Heart right ventricle (tissue), 16 donors: Measurements from ENCODE around the gene DSCAM. TPM values are rescaled to one million over a fixed set of nuclear protein-coding genes. Genes with fewer than 3 reads are reported as not detected.

Experiments
- ATAC-seq, 8 donors: fragments of 200-7000 bp; cut with Tn5 transposase; one replicate each; pipeline ENCODE4 v1.9.1; 2020; ENCODE audit warnings: mild to moderate bottlenecking in 8 of 8, moderate library complexity in 8 of 8, moderate number of reproducible peaks in 1 of 8
- DNase-seq, 2 donors: peaks; one replicate each; pipeline ENCODE4 v3.0.0-alpha.2; 2020
- H3K27ac ChIP-seq, 10 donors: fragments of 200-600 bp; sonication (generic) in 2 of 10; one replicate each; pipeline versions ENCODE4 v1.5.0 to v1.8.0; 2020 to 2022; ENCODE audit warnings: mild to moderate bottlenecking in 3 of 10
- H3K27me3 ChIP-seq, 7 donors: fragments of 200-600 bp; one replicate each; pipeline ENCODE4 v1.8.0; 2021 to 2022; ENCODE audit warnings: mild to moderate bottlenecking in 2 of 7
- H3K36me3 ChIP-seq, 9 donors: fragments of 200-600 bp; sonication (generic) in 1 of 9; one replicate each; pipeline versions ENCODE4 v1.5.0 to v1.8.0; 2020 to 2022; ENCODE audit warnings: mild to moderate bottlenecking in 2 of 9
- H3K4me1 ChIP-seq, 9 donors: fragments of 200-600 bp; sonication (generic) in 1 of 9; one replicate each; pipeline versions ENCODE4 v1.5.0 to v1.8.0; 2020 to 2022; ENCODE audit warnings: mild to moderate bottlenecking in 4 of 9
- H3K4me3 ChIP-seq, 10 donors: fragments of 200-600 bp; sonication (generic) in 2 of 10; one replicate each; pipeline versions ENCODE4 v1.5.0 to v1.8.0; 2020 to 2022; ENCODE audit warnings: mild to moderate bottlenecking in 7 of 10, moderate library complexity in 2 of 10
- H3K9me3 ChIP-seq, 11 donors: fragments of 200-600 bp in 10 of 11; sonication (generic) in 2 of 11; one replicate each; pipeline versions ENCODE4 v1.5.0 to v1.8.0; 2013 to 2022; ENCODE audit warnings: mild to moderate bottlenecking in 2 of 11, control low read depth in 1 of 11, moderate library complexity in 1 of 11
- CTCF ChIP-seq, 9 donors: fragments of 200-600 bp; sonication (generic) in 2 of 9; IDR thresholded peaks; one replicate each; pipeline versions ENCODE4 v1.5.0 to v1.8.0; 2021 to 2022; ENCODE audit warnings: antibody characterized with exemption in 9 of 9, mild to moderate bottlenecking in 5 of 9, moderate library complexity in 1 of 9
- WGBS, 2 donors: extraction: QIAGEN DNeasy Blood & Tissue Kit; methylation state at CpG; one replicate each; pipeline ENCODE4 v1.1.7; 2013; ENCODE audit warnings: inconsistent platforms in 1 of 2; 5-methylcytosine and 5-hydroxymethylcytosine counted together
- intact Hi-C, 10 donors: fragments of 100-400 bp; cut with DNase I; formaldehyde crosslinking; loops; one replicate each; pipeline versions ENCODE4 v1.11.1 to v1.14.2; 2022
- polyA plus RNA-seq, 2 donors: library from polyadenylated mRNA; stranded (reverse); fragments of 200-250 nt; gene quantifications; one replicate each; pipeline ENCODE4 v1.2.3, GENCODE V29; 2013
- total RNA-seq, 10 donors: library from RNA; stranded (reverse); fragmentation: NEBNext Ultra II Directional in 3 of 10; extraction: Animal tissue kit (Norgen Biotek cat#: 25700) in 3 of 10; gene quantifications; one replicate each; pipeline versions ENCODE4 v1.2.1 to v1.2.4, GENCODE V29; 2021 to 2023
- donor health status: Arrhythmogenic right ventricular cardiomyopathy.
- donor health status: ischemic (EF 13 %, LVEDD 7.1; RV severe dilation, severe dysfunction).
- donor health status: healthy with polysubstance abuse.
- donor health status: DM: no; HTN: yes; CAD: no.
- donor health status: DM: no; HTN: no; CAD: no.
- donor health status: ischemic (EF 25% LVEDD 6.9; RV normal size, moderate dysfunction).
- donor health status: ischemic (EF 25% LVEDD 5.7; RV mildly dilated, moderate dysfunction).
- donor health status: healthy.
- donor health status: DM: yes; HTN: yes; CAD: no.
- donor health status: Ischemic cardiomyopathy.
- donor health status: ischemic (EF 35%, LVEDD 5.7; RV mildly dilated, moderate dysfunction).
- donor health status: nonischemic (EF 11% LVEDD 7.7; RV severe dilation, severe dysfunction).
- donor health status: DM: yes; HTN: yes; CAD: no.
- donor health status: PGD.
- donor health status: ischemic (EF 29% LVEDD 5.4; RV normal size, mild dysfunction).
- donor health status: nonischemic (EF 23%, LVEDD 6.1; RV moderate dilation, normal function).

Gene DSCAM
- total and polyA plus RNA-seq, 12 donors: 0.03 to 0.04 TPM; not detected in 10

DNA sequence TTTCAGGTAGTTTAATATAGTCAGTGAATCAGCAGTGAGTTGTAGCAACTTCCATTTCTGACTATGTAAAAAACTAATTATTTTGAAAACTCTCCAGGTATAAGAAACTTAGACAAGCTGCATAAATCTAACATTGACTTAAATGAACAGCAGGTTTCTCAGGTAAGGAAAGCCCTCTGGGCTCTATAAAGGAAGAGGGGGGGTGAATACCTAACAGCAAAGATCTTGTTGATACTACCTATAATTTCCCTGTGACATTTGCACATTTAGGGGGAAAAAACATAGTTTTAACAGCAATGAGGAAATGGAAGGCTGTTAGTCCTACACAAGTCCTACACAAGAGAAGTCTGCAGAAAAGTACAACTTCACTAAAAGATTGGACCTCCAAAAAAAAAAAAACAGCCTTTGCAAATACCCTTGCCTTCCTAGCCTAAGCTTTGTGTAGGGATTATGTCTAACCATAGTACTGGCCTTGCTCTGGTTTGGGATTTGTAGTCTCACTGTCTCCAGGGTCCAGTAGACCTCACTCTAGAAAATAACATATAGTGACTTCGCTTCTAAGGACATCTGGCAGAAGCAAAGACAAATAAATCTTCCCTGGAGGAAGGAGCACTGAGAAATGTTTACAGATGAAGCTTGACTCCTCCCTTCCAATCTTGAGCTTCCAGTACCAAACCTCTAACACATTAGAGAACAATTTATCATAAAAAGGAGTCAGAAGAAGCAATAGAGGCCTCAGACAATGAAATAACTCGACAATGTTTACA is 459.8 kb downstream of the DSCAM start:
- TF ChIP-seq CTCF (IDR thresholded peaks at IDR 0.05): no peak
- Histone ChIP-seq H3K27me3 (peaks cover 0 to 32% (median 0%) of the 10 kb centered on the region in 7 donors), H3K4me1 (peaks cover 0 to 6% (median 0%) of the 10 kb centered on the region in 9 donors), H3K27ac (no peak overlapping the region), H3K4me3 (no peak overlapping the region), H3K9me3 (no peaks in the 10 kb centered on the region), H3K36me3 (no peaks in the 10 kb centered on the region)
- intact Hi-C loops: loop anchor here in 9 of 10 donors (1.0 to 10.0 kb wide), 5 partner anchors 240 to 245 kb away; no protein-coding TSS in a partner anchor
- no peak for ATAC-seq
- WGBS, 2 donors: 63 to 83% methylated on average over 2 of the region's 2 CpGs
- DNase-seq: no peak

DNA sequence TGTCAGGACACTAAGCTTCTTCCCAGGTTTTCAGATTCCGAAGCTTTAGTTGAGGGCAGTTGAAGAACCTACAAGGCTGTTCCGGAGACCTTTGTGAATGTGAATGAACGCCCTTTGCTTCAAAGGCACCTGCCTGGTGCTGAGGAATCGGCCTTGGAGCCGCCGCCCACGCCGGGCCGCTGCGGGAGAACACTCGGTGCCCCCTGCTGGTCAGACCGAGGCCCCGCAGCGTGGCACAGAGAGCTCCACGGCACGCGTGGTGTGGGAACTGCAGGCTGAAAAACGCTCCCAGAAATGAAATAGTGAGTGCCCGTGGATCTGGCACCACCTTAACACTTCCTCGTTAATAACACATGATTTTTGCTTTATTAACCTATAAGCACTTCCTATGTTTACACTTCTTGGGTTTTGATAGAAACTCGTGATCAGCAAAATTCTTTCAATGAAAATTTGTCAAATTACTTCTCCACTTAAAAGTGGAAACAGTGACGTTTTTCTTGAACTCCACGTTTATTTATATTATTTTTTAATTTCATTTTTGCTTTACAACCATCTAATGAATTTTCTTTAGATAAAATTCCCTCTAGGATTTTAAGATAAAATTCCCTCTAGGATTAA is 460.6 kb downstream of the DSCAM start:
- peak; percentile 65 to 86 (median 80) for TF ChIP-seq CTCF (IDR thresholded peaks at IDR 0.05)
- Histone ChIP-seq H3K27ac (no peak overlapping the region), H3K4me1 (peaks cover 0 to 6% (median 0%) of the 10 kb centered on the region in 9 donors), H3K27me3 (peaks cover 0 to 32% (median 0%) of the 10 kb centered on the region in 7 donors), H3K36me3 (no peaks in the 10 kb centered on the region), H3K4me3 (no peak overlapping the region), H3K9me3 (no peaks in the 10 kb centered on the region)
- peak in 5 of 8 donors; percentile 60 to 81 (median 72) for ATAC-seq
- intact Hi-C loops: loop anchor here in 9 of 10 donors (1.0 to 10.0 kb wide), 5 partner anchors 239 to 244 kb away; no protein-coding TSS in a partner anchor
- DNase-seq: peak; percentile 31 to 58
- WGBS, 2 donors: 13 to 20% methylated on average over 23 of the region's 23 CpGs

GRCh38 chr21:40385883-40386282 is 461.1 kb downstream of the DSCAM start:
- DNase-seq: no peak
- intact Hi-C loops: loop anchor here in 9 of 10 donors (1.0 to 10.0 kb wide), 5 partner anchors 239 to 244 kb away; no protein-coding TSS in a partner anchor
- 92 to 98% methylated on average over 6 of the region's 6 CpGs for WGBS, 2 donors
- TF ChIP-seq CTCF (IDR thresholded peaks at IDR 0.05): no peak
- Histone ChIP-seq H3K4me1 (peaks cover 0 to 6% (median 0%) of the 10 kb centered on the region in 9 donors), H3K27me3 (peaks cover 0 to 31% (median 0%) of the 10 kb centered on the region in 7 donors), H3K36me3 (no peaks in the 10 kb centered on the region), H3K27ac (no peak overlapping the region), H3K4me3 (no peak overlapping the region), H3K9me3 (no peaks in the 10 kb centered on the region)
- ATAC-seq: no peak

DNA sequence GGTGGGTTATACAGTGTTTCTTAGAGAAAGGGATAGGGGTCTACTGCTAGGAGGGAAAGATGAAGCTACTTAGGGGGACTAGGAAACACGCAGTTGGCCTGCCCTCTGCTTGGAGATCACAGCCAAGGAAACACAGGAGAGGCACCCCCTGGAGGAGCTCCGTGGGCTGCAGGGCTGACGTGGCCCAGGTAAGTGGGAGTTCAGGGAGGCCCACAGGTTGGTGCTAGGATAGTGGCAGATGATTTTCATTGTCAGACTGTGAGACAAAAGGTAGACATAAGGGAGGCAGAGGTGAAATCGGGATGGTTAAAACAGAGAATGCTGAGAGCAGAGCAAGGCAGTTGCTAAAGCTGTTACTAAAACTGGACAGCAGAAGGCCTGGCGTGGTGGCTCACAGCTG is 463.0 kb downstream of the DSCAM start:
- 89 to 91% methylated on average over 5 of the region's 5 CpGs for whole genome bisulfite sequencing, 2 donors
- TF ChIP-seq CTCF (IDR thresholded peaks at IDR 0.05): no peak

More for the DNA sequence above, 463.0 kb downstream of the DSCAM start:
- H3K9me3 ChIP-seq: no peaks in the 10 kb centered on the region
- H3K27ac ChIP-seq: no peak overlapping the region
- peaks cover 0 to 18% (median 0%) of the 10 kb centered on the region in 7 donors for H3K27me3 ChIP-seq
- peaks cover 0 to 6% (median 0%) of the 10 kb centered on the region in 9 donors for H3K4me1 ChIP-seq
- DNase-seq (no peak), ATAC-seq (no peak)
- intact Hi-C loops: loop anchor here in 2 of 10 donors (5.0 to 10.0 kb wide), 2 partner anchors 239 to 242 kb away; no protein-coding TSS in a partner anchor
- H3K4me3 ChIP-seq: no peak overlapping the region
- H3K36me3 ChIP-seq: no peaks in the 10 kb centered on the region
